NCI-H1092 (cell line): ENCODE measurements around the gene MCF2L2.

ENCODE experiments used
- DNase-seq: peaks from one replicate; lab custom pipeline; 2025; lab: John Stamatoyannopoulos, UW

MCF2L2 gene

DNA sequence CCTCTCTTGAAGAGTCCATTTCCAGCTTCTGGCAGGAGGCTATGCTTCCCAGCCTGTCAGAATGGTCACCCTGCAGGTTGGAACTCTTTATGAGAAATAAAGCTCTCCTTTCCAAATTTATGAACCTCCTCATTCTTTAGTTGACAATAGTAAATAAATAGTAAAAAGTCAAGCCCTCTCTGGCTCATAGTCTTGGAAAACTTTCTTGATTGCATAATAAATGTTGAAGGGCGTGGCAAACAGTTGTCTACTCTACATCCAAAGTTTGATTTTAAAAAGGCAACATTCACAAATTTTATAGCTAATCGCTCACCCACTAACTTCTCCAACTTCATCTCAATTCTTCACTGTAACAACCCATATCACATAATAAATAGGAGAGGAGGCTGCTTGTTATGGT, 58.8 kb downstream of the MCF2L2 start:
- no peak for DNase-seq

GRCh38 chr3:183369117-183369516, 59.3 kb downstream of the MCF2L2 start:
- DNase-seq = no peak

DNA sequence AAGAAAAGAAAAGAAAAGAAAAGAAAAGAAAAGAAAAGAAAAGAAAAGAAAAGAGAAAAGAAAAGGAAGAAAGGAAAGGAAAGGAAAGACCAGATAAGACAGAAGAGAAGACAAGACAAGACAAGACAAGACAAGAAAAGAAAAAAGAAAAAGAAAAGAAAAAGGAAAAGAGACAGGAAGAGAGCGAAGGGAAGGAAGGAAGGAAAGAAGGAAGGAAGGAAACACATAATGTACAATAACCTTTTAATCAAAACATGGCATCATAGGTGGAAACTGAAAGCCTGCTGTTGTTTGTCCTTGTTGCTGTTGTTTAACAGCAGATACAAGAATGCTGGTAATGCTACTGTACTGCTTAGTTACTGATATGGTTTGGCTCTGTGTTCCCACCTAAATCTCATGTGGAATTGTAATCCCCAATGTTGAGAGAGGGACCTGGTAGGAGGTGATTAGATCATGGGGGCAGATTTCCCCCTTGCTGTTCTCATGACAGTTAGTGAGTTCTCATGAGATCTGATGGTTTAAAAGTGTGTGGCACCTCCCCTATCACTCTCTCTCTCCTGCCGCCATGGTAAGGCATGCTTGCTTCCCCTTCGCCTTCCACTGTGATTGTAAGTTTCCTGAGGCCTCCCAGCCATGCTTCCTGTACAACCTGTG, 67.3 kb downstream of the MCF2L2 start:
- no peak for DNase-seq

DNA sequence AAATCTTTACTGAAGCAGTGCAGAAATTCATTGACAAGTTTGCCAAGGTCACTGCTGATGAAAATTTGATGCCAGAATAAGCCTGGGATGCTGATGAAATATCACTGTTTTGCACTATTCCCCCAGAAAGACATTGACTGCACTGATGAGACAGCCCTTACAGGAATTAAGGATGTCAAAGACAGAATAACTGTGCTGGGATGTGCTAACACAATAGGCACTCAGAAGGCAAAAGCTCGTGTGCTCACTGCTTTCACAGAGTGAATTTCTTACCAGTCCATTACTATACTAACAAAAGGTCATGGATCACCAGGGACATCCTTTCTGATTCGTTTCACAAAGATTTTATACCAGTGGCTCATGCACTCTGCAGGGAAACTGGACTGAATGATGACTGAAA, 69.4 kb downstream of the MCF2L2 start:
- no peak for DNase-seq

DNA sequence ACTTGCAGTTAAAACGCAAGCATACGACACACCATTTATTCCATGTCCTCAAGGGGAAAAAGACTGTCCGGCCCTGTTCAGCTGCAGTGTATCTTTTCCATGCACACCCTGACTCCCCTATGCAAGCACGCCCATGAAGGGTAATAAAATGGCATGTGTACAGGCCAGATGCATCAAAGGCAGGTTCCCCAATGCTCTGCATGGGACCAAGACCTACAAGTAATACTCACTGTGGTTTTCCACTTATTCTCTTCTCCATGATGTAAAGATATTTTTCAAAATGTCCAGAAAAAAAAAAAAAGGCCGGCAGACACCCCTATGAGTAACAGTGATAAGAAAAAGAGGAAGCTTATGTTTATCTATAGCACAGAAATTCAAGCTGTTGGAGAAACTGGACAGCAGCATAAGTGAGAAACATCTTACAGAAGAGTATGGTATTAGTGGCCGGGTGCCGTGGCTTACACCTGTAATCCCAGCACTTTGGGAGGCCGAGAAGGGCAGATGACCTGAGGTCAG, 70.8 kb downstream of the MCF2L2 start:
- DNase-seq = no peak

DNA sequence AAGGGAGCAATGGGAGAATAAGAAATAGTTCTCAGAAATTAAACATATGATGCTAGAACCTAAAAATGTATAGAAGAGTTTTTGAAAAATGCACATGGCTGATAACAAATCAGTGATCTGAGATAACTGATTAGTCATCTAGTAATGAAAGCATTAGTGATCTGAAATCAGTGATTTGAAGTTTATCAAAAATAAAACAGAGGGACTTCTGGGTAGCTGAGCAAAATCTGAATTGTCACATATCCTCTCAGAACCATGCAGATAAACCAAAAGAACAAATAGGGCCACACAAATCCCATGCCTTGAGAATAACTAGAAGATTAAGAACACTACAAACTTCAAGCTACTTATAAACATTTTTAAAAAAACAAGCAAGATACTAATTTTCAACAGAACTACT, 71.5 kb downstream of the MCF2L2 start:
- DNase-seq = no peak

GRCh38 chr3:183354874-183355273, 73.5 kb downstream of the MCF2L2 start:
- DNase-seq = no peak

GRCh38 chr3:183354325-183354831, 74.0 kb downstream of the MCF2L2 start:
- DNase-seq = no peak

DNA sequence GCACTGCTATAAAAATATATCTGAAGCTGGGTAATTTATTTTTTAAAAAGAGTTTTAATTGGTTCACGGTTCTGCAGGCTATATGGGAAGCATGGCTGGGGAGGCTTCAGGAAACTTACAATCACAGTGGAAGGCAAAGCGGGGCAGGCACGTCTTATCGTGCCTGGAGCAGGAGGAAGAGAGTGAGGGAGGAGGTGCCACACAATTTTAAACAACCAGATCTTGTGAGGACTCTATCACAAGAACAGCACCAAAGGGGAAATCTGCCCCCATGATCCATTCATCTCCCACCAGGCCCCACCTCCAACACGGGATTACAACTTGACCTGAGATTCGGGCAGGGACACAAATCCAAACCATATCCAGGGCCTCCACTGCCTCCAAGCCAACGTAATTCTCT, 75.0 kb downstream of the MCF2L2 start:
- no peak for DNase-seq

DNA sequence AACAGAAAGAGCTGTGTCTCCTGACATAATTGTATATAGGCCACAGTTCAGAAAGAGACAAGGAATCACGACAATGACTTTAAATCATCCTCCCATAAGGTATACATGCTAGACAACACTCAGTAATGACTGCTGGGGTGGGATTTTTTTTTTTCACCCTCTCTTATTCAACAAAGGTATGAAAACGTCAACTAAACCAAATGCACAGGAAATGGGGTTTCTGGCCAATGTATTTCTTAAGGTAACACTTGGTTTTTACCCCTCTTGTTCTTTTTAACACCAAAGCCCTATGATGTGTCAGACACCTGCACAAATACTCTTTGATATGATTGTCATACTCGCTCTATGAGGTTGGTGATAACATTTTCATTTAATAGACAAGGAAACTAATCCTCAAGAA, 78.3 kb downstream of the MCF2L2 start:
- no peak for DNase-seq

DNA sequence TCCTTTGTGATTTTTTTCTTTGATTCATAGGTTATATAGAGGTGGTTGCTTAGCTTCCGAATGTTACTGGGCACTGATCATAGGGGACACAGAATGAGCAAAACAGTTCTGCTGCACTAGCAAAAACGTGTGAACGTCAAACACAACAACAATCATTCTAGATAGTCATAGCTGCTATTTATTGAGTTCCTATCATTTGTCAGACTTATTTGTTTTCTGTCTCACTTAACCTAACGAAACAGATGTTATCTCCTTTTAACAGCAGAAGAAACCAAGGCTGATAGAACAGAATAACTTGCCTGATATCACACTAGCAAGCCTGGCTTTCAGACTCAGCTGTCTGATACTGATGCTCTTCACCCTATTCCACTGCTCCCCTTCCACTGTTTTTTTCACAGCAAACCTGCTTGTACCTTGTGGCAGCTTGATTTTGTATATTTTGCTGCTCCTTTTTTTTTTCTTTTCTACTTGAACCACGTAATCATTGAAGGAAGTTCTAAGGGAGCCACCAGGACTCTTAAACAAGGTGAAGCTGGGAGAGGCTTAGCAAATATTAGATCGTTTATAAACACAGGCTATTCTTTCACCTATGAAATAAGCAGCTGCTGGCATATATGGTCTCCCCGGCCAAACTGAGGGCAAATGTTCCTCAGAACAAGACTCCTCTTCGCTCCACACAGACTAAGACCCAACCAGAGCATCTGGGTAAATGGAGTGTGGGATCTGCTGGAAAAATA, 78.8 kb downstream of the MCF2L2 start:
- DNase-seq = no peak

DNA sequence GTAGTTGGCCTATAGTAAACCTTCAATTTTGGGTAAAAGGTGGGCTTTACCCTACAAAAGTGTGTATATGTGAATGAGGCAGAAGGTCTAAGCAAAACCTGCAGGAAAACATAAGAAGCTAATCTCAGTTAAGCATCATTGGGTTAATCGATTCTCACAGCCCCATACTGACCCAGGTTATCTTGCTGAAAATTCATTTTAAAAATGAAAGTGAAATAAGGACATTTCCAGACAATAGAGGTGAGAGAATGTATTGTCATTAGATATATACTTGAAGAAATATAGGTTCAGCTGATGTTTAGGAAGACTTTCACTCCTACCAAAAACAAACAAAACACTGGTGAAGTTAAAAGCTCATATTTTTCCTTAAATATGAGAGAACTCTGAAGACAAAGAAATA, 85.6 kb downstream of the MCF2L2 start:
- no peak for DNase-seq

GRCh38 chr3:183341545-183342288, 86.7 kb downstream of the MCF2L2 start:
- DNase-seq = no peak

DNA sequence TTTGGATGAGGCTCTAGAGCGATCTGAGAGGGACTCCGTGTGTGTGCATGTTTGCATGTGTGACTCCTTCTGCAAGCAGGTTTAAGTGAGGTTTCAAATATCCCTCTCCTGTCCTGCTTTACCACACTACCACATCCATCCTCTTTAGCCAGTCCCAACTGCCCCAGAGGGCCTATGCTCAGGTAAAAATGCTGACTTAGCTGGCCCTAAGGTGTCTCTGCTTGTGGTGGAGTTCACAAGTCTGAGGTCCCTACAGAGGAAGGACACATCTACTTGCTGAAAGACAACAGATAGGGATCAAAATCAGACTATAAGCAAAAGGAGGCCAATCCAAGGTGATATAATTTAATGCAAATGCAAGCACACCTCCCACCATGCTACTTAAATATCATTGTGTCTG, 88.2 kb downstream of the MCF2L2 start:
- DNase-seq = no peak

- no peak for DNase-seq
Measured at GRCh38 chr3:183339461-183340086, 88.8 kb downstream of the MCF2L2 start.

DNA sequence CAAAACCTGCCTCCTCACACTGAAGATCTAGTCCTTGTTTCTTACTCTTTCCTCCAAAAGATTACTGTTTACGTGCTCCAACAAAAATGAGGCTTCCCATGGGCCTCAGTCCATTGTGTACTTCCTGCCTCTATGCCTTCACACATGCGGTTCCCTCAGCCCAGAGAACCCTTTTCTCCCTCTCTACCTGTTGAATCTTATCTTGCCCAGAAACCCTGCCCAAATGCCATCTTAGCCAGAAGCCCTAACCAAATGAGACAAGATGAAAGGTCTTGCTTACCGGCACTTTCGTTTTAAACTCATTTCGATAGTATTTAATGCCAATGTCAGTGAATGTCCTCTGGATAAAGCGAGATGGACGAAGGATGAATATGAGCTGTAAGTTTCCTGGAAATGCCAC, 89.9 kb downstream of the MCF2L2 start:
- no peak for DNase-seq

GRCh38 chr3:183332487-183332886, 95.9 kb downstream of the MCF2L2 start:
- DNase-seq = no peak

DNA sequence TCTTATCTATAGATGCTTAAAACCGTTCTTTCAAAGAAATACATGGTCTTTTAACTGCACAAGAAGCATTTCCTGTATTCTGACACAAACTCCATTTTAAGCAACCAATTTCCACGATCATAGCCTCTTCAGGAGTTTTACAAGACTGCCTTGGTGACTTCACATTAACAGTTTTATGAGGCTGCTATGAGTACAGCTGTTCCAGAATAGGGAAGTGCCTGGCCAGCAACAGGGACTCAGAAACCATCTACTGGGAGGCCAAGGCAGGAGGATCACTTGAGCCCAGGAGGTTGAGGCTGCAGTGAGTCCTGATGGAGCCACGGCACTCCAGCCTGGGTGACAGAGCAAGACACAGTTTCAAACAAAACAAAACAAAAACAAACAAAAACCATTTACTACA, 96.9 kb downstream of the MCF2L2 start:
- no peak for DNase-seq

DNA sequence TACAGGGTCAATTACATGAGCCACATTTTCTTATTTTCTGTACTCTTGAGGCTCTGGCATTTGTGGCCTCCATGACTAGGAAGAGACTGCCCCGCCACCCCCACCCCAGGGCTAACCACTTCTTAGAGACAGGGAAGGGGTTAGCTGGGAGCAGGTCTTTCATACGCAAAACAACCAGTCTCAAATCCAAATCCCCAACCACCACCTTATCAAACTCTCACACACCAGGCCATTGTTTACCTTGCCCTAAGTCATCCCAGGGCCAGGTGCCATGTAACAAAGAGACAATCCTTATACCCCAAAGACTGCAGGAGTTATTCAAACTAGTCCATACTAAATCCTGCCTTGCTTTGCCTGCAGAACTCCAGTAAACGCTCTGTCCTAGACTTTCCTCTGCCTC, 97.5 kb downstream of the MCF2L2 start:
- DNase-seq = no peak

DNA sequence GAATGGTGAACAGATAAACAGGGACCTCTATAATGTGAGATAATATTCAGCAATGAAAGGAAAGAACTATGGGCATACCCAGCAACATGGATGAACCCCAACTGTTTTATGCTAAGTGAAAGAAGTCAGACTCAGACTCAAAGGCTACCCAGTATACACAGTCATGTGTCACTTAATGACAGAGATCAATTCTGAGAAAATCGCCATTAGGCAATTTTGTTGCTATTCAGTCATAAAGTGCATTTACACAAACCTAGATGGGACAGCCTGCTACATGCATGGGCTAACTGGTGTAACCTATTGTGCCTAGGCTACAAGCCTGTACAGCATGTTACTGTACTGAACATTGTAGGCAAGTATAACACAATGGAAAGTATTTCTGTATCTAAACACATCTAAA, 98.9 kb downstream of the MCF2L2 start:
- no peak for DNase-seq

- no peak for DNase-seq
Measured at GRCh38 chr3:183328823-183329222, 99.6 kb downstream of the MCF2L2 start.

- DNase-seq = no peak
Measured at GRCh38 chr3:183328164-183328563, 100.3 kb downstream of the MCF2L2 start.
